HepG2 (cell line): ENCODE results near the gene RXRG. TPM values are rescaled to one million over a fixed set of nuclear protein-coding genes. Genes with fewer than 3 reads are reported as not detected.
A peak's percentile ranks its signal among the peaks of the same experiment; 100 is the strongest.

Experiments
- AHR ChIP-seq: IDR thresholded peaks from 2 replicates; pipeline ENCODE4 v1.6.1; 2018; ENCODE audit warnings: missing genetic modification reagents, missing compliant biosample characterization
- ATF4 ChIP-seq, 2 experiments: fragments of 450-650 bp in 1 of 2; sonication (generic) in 1 of 2; formaldehyde crosslinking; IDR thresholded peaks; 2 replicates each; pipeline versions ENCODE4 v1.5.0 to v1.8.0; 2020 to 2022; ENCODE audit warnings: mild to moderate bottlenecking in 1 of 2, missing genetic modification reagents in 1 of 2
- CTCF ChIP-seq: sonication (generic); formaldehyde crosslinking; IDR thresholded peaks from 2 replicates; pipeline ENCODE4 v1.5.0; 2020; ENCODE audit warnings: mild to moderate bottlenecking, missing genetic modification reagents, moderate library complexity
- E2F1 ChIP-seq: sonication (generic); formaldehyde crosslinking; IDR thresholded peaks from 2 replicates; pipeline ENCODE4 v1.5.0; 2020; ENCODE audit warnings: missing genetic modification reagents
- ELF4 ChIP-seq: sonication (generic); formaldehyde crosslinking; IDR thresholded peaks from 2 replicates; pipeline ENCODE4 v1.5.0; 2020; ENCODE audit warnings: missing genetic modification reagents, mild to moderate bottlenecking, moderate library complexity, borderline replicate concordance
- KDM6A ChIP-seq: IDR thresholded peaks from 2 replicates; pipeline ENCODE4 v1.6.1; 2016; ENCODE audit warnings: low read depth
- KLF9 ChIP-seq: IDR thresholded peaks from 2 replicates; pipeline ENCODE4 v1.6.1; 2016; ENCODE audit warnings: low read depth
- POLR2AphosphoS2 ChIP-seq: IDR thresholded peaks from 2 replicates; pipeline ENCODE4 v1.6.1; 2011; ENCODE audit warnings: low read depth, low read length, improper control_type of control experiment
- SAFB2 ChIP-seq: sonication (generic); formaldehyde crosslinking; IDR thresholded peaks from 2 replicates; pipeline ENCODE4 v1.5.1; 2020; ENCODE audit warnings: missing genetic modification reagents, low read depth, mild to moderate bottlenecking, borderline replicate concordance
- SAP130 ChIP-seq: IDR thresholded peaks from 2 replicates; pipeline ENCODE4 v1.6.1; 2016; ENCODE audit warnings: low read depth
- THAP9 ChIP-seq: sonication (generic); formaldehyde crosslinking; IDR thresholded peaks from 2 replicates; pipeline ENCODE4; 2020; ENCODE audit warnings: missing genetic modification reagents, mild to moderate bottlenecking, borderline replicate concordance
- ZNF75D ChIP-seq: sonication (generic); formaldehyde crosslinking; IDR thresholded peaks from 2 replicates; pipeline ENCODE4 v1.8.1; 2023; ENCODE audit warnings: missing genetic modification reagents, mild to moderate bottlenecking, borderline replicate concordance
- polyA plus RNA-seq, 8 experiments: library from polyadenylated mRNA; depleted of rRNA in 3 of 8; stranded (reverse) in 7 of 8; unstranded in 1 of 8; fragments of >200 nt; fragmentation: Illumina TruSeq in 4 of 8; extraction: Trizol in 4 of 8; gene quantifications; 2 replicates each; pipeline versions ENCODE4 v1.2.1 to v1.2.3, GENCODE V29; 2011 to 2016; ENCODE audit warnings: low read depth in 4 of 8, missing spikeins in 1 of 8, mixed read lengths in 1 of 8; ENCODE audit not compliant: insufficient read depth in 1 of 8
- total RNA-seq, 5 experiments: library from RNA; depleted of rRNA; stranded (reverse); fragments of >200 nt; fragmentation: Illumina TruSeq; extraction: Trizol; gene quantifications; 2 replicates each; pipeline ENCODE4 v1.2.3, GENCODE V29; 2016; ENCODE audit warnings: low read depth in 1 of 5
- TF ChIP-seq, protein P1 (sequence below): sonication (generic); formaldehyde crosslinking; IDR thresholded peaks from 2 replicates; pipeline ENCODE4 v1.5.1; 2020; ENCODE audit warnings: mild to moderate bottlenecking, missing genetic modification reagents, moderate library complexity
- TF ChIP-seq, protein P2 (sequence below): IDR thresholded peaks from 2 replicates; pipeline ENCODE4 v1.6.1; 2012; ENCODE audit warnings: low read length, improper control_type of control experiment
- TF ChIP-seq, protein P3 (sequence below): sonication (generic); formaldehyde crosslinking; IDR thresholded peaks from 2 replicates; pipeline ENCODE4 v1.9.0; 2021; ENCODE audit warnings: missing genetic modification reagents, borderline replicate concordance

Gene RXRG
- total and polyA plus RNA-seq, 2 of the 13 experiments (the other 11 are each of a cell fraction or from before 2014, with no cell fraction given): not detected

GRCh38 chr1:165408518-165408917, 36.4 kb downstream of the RXRG start (continued):
- TF ChIP-seq THAP9 (CRISPR knock-in tag): no peak
- TF ChIP-seq KDM6A (CRISPR knock-in tag): no peak
- no peak for TF ChIP-seq E2F1 (CRISPR knock-in tag)
- TF ChIP-seq ELF4: no peak
- TF ChIP-seq SAP130: 0 out of 2 replicates have a peak, but pooled peaks have one; percentile 17
- TF ChIP-seq, protein P1, sequence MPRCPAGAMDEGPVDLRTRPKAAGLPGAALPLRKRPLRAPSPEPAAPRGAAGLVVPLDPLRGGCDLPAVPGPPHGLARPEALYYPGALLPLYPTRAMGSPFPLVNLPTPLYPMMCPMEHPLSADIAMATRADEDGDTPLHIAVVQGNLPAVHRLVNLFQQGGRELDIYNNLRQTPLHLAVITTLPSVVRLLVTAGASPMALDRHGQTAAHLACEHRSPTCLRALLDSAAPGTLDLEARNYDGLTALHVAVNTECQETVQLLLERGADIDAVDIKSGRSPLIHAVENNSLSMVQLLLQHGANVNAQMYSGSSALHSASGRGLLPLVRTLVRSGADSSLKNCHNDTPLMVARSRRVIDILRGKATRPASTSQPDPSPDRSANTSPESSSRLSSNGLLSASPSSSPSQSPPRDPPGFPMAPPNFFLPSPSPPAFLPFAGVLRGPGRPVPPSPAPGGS: no peak
- TF ChIP-seq POLR2AphosphoS2: no peak
- no peak for TF ChIP-seq ZNF75D (CRISPR knock-in tag)
- TF ChIP-seq, protein P2, sequence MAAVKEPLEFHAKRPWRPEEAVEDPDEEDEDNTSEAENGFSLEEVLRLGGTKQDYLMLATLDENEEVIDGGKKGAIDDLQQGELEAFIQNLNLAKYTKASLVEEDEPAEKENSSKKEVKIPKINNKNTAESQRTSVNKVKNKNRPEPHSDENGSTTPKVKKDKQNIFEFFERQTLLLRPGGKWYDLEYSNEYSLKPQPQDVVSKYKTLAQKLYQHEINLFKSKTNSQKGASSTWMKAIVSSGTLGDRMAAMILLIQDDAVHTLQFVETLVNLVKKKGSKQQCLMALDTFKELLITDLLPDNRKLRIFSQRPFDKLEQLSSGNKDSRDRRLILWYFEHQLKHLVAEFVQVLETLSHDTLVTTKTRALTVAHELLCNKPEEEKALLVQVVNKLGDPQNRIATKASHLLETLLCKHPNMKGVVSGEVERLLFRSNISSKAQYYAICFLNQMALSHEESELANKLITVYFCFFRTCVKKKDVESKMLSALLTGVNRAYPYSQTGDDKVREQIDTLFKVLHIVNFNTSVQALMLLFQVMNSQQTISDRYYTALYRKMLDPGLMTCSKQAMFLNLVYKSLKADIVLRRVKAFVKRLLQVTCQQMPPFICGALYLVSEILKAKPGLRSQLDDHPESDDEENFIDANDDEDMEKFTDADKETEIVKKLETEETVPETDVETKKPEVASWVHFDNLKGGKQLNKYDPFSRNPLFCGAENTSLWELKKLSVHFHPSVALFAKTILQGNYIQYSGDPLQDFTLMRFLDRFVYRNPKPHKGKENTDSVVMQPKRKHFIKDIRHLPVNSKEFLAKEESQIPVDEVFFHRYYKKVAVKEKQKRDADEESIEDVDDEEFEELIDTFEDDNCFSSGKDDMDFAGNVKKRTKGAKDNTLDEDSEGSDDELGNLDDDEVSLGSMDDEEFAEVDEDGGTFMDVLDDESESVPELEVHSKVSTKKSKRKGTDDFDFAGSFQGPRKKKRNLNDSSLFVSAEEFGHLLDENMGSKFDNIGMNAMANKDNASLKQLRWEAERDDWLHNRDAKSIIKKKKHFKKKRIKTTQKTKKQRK: no peak
- no peak for TF ChIP-seq KLF9 (CRISPR knock-in tag)
- TF ChIP-seq AHR (CRISPR knock-in tag): no peak
- TF ChIP-seq, protein P3, sequence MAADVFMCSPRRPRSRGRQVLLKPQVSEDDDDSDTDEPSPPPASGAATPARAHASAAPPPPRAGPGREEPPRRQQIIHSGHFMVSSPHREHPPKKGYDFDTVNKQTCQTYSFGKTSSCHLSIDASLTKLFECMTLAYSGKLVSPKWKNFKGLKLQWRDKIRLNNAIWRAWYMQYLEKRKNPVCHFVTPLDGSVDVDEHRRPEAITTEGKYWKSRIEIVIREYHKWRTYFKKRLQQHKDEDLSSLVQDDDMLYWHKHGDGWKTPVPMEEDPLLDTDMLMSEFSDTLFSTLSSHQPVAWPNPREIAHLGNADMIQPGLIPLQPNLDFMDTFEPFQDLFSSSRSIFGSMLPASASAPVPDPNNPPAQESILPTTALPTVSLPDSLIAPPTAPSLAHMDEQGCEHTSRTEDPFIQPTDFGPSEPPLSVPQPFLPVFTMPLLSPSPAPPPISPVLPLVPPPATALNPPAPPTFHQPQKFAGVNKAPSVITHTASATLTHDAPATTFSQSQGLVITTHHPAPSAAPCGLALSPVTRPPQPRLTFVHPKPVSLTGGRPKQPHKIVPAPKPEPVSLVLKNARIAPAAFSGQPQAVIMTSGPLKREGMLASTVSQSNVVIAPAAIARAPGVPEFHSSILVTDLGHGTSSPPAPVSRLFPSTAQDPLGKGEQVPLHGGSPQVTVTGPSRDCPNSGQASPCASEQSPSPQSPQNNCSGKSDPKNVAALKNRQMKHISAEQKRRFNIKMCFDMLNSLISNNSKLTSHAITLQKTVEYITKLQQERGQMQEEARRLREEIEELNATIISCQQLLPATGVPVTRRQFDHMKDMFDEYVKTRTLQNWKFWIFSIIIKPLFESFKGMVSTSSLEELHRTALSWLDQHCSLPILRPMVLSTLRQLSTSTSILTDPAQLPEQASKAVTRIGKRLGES: no peak
- TF ChIP-seq CTCF (CRISPR knock-in tag): peak; percentile 72
- TF ChIP-seq SAFB2 (CRISPR knock-in tag): no peak
- no peak for TF ChIP-seq ATF4 (CRISPR knock-in tag; IDR thresholded peaks at IDR 0.05)
